HL-60 (cell line): Measurements from ENCODE around the gene WDR27.

Experiments used
- CTCF ChIP-seq: IDR thresholded peaks from one replicate; pipeline ENCODE4 v1.5.1; 2011; ENCODE audit warnings: low read length, control low read depth, inconsistent platforms; ENCODE audit not compliant: insufficient read depth
- GABPA ChIP-seq: IDR thresholded peaks from 2 replicates; pipeline ENCODE4 v1.6.1; 2012; ENCODE audit warnings: low read depth
- POLR2AphosphoS5 ChIP-seq: IDR thresholded peaks from 2 replicates; pipeline ENCODE4 v1.6.1; 2012; ENCODE audit warnings: low read depth
- REST ChIP-seq: IDR thresholded peaks from 2 replicates; pipeline ENCODE4 v1.6.1; 2012; ENCODE audit warnings: low read depth; ENCODE audit not compliant: insufficient replicate concordance

GRCh38 chr6:169416249-169416648 is 285.6 kb downstream of the WDR27 start:
- TF ChIP-seq POLR2AphosphoS5 (no peak), CTCF (no peak), REST (no peak), GABPA (no peak)
